Measurements from ENCODE around the gene ELMO1.

GRCh38 chr7:37467002-37467401 is 18.3 kb upstream of the ELMO1 start:
- TF ChIP-seq POLR2A (IDR thresholded peaks at IDR 0.05; ENCODE audit: low read depth, low read length) (no peak), POLR2AphosphoS5 (IDR thresholded peaks at IDR 0.05; ENCODE audit: low read depth, low read length) (no peak), TAF1 (IDR thresholded peaks at IDR 0.05; ENCODE audit: borderline replicate concordance, low read depth, low read length) (no peak)

Data from GM12892 (cell line).